B cell (primary cell): ENCODE measurements around the gene PAIP2B.

Experiments
- EZH2 ChIP-seq: IDR thresholded peaks from 2 replicates; pipeline ENCODE4 v1.6.1; 2012; ENCODE audit warnings: borderline replicate concordance, low read depth, mild to moderate bottlenecking, moderate library complexity, low read length; ENCODE audit not compliant: insufficient read depth, poor library complexity, severe bottlenecking
- TF ChIP-seq, protein P1 (sequence below): fragments of 200-600 bp; IDR thresholded peaks from one replicate; pipeline ENCODE4 v1.8.0; 2022; ENCODE audit warnings: antibody characterized with exemption, mild to moderate bottlenecking

DNA sequence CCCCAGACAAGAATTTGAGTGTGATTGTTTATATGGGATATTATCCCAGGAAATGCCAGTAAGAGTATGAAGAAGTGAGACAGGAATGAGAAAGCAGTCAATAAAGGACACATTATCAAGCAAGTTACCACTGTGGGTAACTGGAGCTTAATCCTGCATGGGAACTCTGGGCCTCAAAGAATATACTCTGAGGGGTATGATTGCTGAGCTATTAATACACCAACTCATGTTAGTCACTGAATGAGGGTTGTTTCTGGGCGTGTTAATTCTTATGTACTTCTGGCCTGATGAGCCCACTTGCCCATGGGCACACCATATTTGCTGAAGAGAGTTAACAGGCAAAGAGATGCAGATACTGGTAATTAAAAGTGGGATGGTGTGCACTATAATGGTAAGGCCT, 26.6 kb upstream of the PAIP2B start:
- TF ChIP-seq, protein P1, sequence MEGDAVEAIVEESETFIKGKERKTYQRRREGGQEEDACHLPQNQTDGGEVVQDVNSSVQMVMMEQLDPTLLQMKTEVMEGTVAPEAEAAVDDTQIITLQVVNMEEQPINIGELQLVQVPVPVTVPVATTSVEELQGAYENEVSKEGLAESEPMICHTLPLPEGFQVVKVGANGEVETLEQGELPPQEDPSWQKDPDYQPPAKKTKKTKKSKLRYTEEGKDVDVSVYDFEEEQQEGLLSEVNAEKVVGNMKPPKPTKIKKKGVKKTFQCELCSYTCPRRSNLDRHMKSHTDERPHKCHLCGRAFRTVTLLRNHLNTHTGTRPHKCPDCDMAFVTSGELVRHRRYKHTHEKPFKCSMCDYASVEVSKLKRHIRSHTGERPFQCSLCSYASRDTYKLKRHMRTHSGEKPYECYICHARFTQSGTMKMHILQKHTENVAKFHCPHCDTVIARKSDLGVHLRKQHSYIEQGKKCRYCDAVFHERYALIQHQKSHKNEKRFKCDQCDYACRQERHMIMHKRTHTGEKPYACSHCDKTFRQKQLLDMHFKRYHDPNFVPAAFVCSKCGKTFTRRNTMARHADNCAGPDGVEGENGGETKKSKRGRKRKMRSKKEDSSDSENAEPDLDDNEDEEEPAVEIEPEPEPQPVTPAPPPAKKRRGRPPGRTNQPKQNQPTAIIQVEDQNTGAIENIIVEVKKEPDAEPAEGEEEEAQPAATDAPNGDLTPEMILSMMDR: no peak
- no peak for TF ChIP-seq EZH2
